HepG2 (cell line): ENCODE data around the gene P2RY6. TPM values are rescaled to one million over a fixed set of nuclear protein-coding genes. Genes with fewer than 3 reads are reported as not detected.

Source experiments
- ATAC-seq: fragments of 200-7000 bp; cut with Tn5 transposase; 3 replicates; pipeline ENCODE4 v1.9.1; 2020; ENCODE audit warnings: mild to moderate bottlenecking, moderate library complexity
- BruUV-seq: library from RNA; stranded (reverse); fragments of 400-500 nt; replicated peaks from 2 replicates; lab custom pipeline; 2021; lab: Mats Ljungman, UMichigan
- CTCF ChIA-PET: fragments of 300-600 bp; formaldehyde crosslinking; extraction: SDS; loops from one replicate; lab custom pipeline; 2021; ENCODE audit warnings: low total read pairs, inconsistent platforms, low intra/inter-chr PET ratio; lab: Yijun Ruan, JAX
- POLR2A ChIA-PET: fragments of 350-600 bp; sonication (Branson Sonifier 250); formaldehyde crosslinking; loops from one replicate; lab custom pipeline; 2020; ENCODE audit warnings: antibody characterized with exemption, inconsistent platforms; lab: Yijun Ruan, JAX
- DNase-seq: peaks from one replicate; pipeline ENCODE4 v3.0.0-alpha.2; 2015; ENCODE audit warnings: low spot score
- FAIRE-seq: peaks from 3 replicates; lab custom pipeline; 2011; peaks lifted over from hg19 to GRCh38; lab: Jason Lieb, UNC
- H2AFZ ChIP-seq: one replicate; pipeline ENCODE4 v1.6.1; 2011; ENCODE audit warnings: low read length, inconsistent platforms
- H3K27ac ChIP-seq: fragments of 300-600 bp; 3 replicates; pipeline ENCODE4 v1.8.0; 2011; ENCODE audit warnings: mixed run types, mild to moderate bottlenecking, mixed read lengths, low read length, inconsistent platforms; ENCODE audit not compliant: insufficient read depth; ENCODE audit errors: extremely low read length
- H3K27me3 ChIP-seq, 2 experiments: fragments of 200-600 bp in 1 of 2; 2 replicates in 1 of 2; 3 replicates in 1 of 2; pipeline versions ENCODE4 v1.6.0 to v1.8.0; 2011; ENCODE audit warnings: low read length in 2 of 2, mild to moderate bottlenecking in 2 of 2, moderate library complexity in 2 of 2, inconsistent platforms in 1 of 2; ENCODE audit not compliant: insufficient read depth in 2 of 2, control insufficient read depth in 1 of 2
- H3K36me3 ChIP-seq, 2 experiments: fragments of 200-600 bp in 1 of 2; replicated peaks in 1 of 2; 2 replicates in 1 of 2; 3 replicates in 1 of 2; pipeline versions ENCODE4 v1.5.1 to v1.8.0; 2011; ENCODE audit warnings: low read length in 2 of 2, inconsistent platforms in 1 of 2; ENCODE audit not compliant: insufficient read depth in 2 of 2, control insufficient read depth in 1 of 2
- H3K4me1 ChIP-seq: 2 replicates; pipeline ENCODE4 v1.5.1; 2012; ENCODE audit warnings: low read length, inconsistent platforms; ENCODE audit not compliant: insufficient read depth
- H3K4me2 ChIP-seq: 2 replicates; pipeline ENCODE4 v1.6.0; 2011; ENCODE audit warnings: low read depth, low read length, inconsistent platforms
- H3K4me3 ChIP-seq, 3 experiments: fragments of 200-600 bp in 1 of 3; sonication (generic), shearing (Covaris generic) in 1 of 3; replicated peaks in 1 of 3; 2 replicates each; pipeline ENCODE4 v1.5.1; 2011 to 2016; ENCODE audit warnings: low read length in 3 of 3, inconsistent platforms in 2 of 3, low read depth in 2 of 3, mild to moderate bottlenecking in 2 of 3, control low read depth in 1 of 3, mixed read lengths in 1 of 3; ENCODE audit not compliant: insufficient read depth in 1 of 3
- H3K79me2 ChIP-seq: one replicate; pipeline ENCODE4 v1.6.1; 2011; ENCODE audit warnings: low read length, inconsistent platforms; ENCODE audit not compliant: insufficient read depth
- H3K9ac ChIP-seq: 2 replicates; pipeline ENCODE4 v1.6.0; 2011; ENCODE audit warnings: mild to moderate bottlenecking, low read depth, low read length, inconsistent platforms; ENCODE audit not compliant: insufficient read depth
- H3K9me3 ChIP-seq: 2 replicates; pipeline ENCODE4 v1.5.1; 2012; ENCODE audit warnings: mild to moderate bottlenecking, low read length
- H4K20me1 ChIP-seq: 2 replicates; pipeline ENCODE4 v1.6.0; 2011; ENCODE audit warnings: inconsistent platforms, mild to moderate bottlenecking, low read length, moderate library complexity; ENCODE audit not compliant: insufficient read depth
- DMTF1 ChIP-seq: sonication (generic); formaldehyde crosslinking; IDR thresholded peaks from 2 replicates; pipeline ENCODE4 v1.4.0; 2020; ENCODE audit warnings: mild to moderate bottlenecking, missing genetic modification reagents
- ETV5 ChIP-seq: IDR thresholded peaks from 2 replicates; pipeline ENCODE4 v1.6.1; 2018; ENCODE audit warnings: missing biosample characterization, missing genetic modification reagents, inconsistent platforms, borderline replicate concordance
- XBP1 ChIP-seq: sonication (generic); formaldehyde crosslinking; IDR thresholded peaks from 2 replicates; pipeline ENCODE4 v1.5.0; 2020; ENCODE audit warnings: missing genetic modification reagents
- ZFP41 ChIP-seq: sonication (generic); formaldehyde crosslinking; IDR thresholded peaks from 2 replicates; pipeline ENCODE4 v1.4.0; 2020; ENCODE audit warnings: mild to moderate bottlenecking, missing genetic modification reagents, borderline replicate concordance
- ZHX2 ChIP-seq, 2 experiments: sonication (generic) in 1 of 2; formaldehyde crosslinking in 1 of 2; IDR thresholded peaks; 2 replicates each; pipeline versions ENCODE4 v1.6.1 to v1.9.0; 2014 to 2022; ENCODE audit warnings: antibody characterized with exemption in 1 of 2, borderline replicate concordance in 1 of 2, inconsistent platforms in 1 of 2, low read depth in 1 of 2, missing genetic modification reagents in 1 of 2
- ZNF362 ChIP-seq: sonication (generic); formaldehyde crosslinking; IDR thresholded peaks from 2 replicates; pipeline ENCODE4 v1.4.0; 2020; ENCODE audit warnings: missing genetic modification reagents, mild to moderate bottlenecking, borderline replicate concordance
- WGBS: methylation state at CpG from one replicate; pipeline ENCODE4 v1.1.6; 2017; ENCODE audit warnings: low lambda C conversion rate; 5-methylcytosine and 5-hydroxymethylcytosine counted together
- in situ Hi-C: cut with HindIII; loops from 2 replicates; pipeline ENCODE4 v1.10.0; 2017; ENCODE audit warnings: low pct_unique_long_range_greater_than_20kb; ENCODE audit not compliant: extremely low pct_ligation_motif_present
- intact Hi-C: fragments of 100-400 bp; cut with micrococcal nuclease; formaldehyde crosslinking; loops from one replicate; pipeline ENCODE4 v1.10.0; 2022; ENCODE audit not compliant: unreplicated experiment
- polyA plus RNA-seq, 8 experiments: library from polyadenylated mRNA; depleted of rRNA in 3 of 8; stranded (reverse) in 7 of 8; unstranded in 1 of 8; fragments of >200 nt; fragmentation: Illumina TruSeq in 4 of 8; extraction: Trizol in 4 of 8; gene quantifications; 2 replicates each; pipeline versions ENCODE4 v1.2.1 to v1.2.3, GENCODE V29; 2011 to 2016; ENCODE audit warnings: low read depth in 4 of 8, missing spikeins in 1 of 8, mixed read lengths in 1 of 8; ENCODE audit not compliant: insufficient read depth in 1 of 8
- total RNA-seq, 5 experiments: library from RNA; depleted of rRNA; stranded (reverse); fragments of >200 nt; fragmentation: Illumina TruSeq; extraction: Trizol; gene quantifications; 2 replicates each; pipeline ENCODE4 v1.2.3, GENCODE V29; 2016; ENCODE audit warnings: low read depth in 1 of 5
- TF ChIP-seq, protein P1 (sequence below): IDR thresholded peaks from 2 replicates; pipeline ENCODE4 v1.6.1; 2016; ENCODE audit warnings: missing genetic modification reagents, missing compliant biosample characterization

P2RY6 gene
- total and polyA plus RNA-seq, 2 of the 13 experiments (the other 11 are each of a cell fraction or from before 2014, with no cell fraction given): 0.09 to 0.29 TPM

GRCh38 chr11:73343076-73343873, 71.1 kb downstream of the P2RY6 start:
- H2AFZ ChIP-seq: no peak overlapping the region
- BruUV-seq: no TSS peak

More at GRCh38 chr11:73343076-73343873, 71.1 kb downstream of the P2RY6 start:
- H4K20me1 ChIP-seq: peaks cover 23% of the 10 kb centered on the region; the same call in 1 of the 2 replicates
- CTCF ChIA-PET: no interaction called here
- in situ Hi-C loops (loop anchor here (5.0 kb wide), 1 partner anchor 36 kb away; the partner anchor contains the start of gene ARHGEF17), intact Hi-C loops (no loop called here)
- H3K79me2 ChIP-seq: peaks cover 9% of the 10 kb centered on the region
- H3K27ac ChIP-seq: no peak overlapping the region
- peaks cover 12 to 29% of the 10 kb centered on the region in 2 experiments; a peak in 4 of 5 replicates for H3K36me3 ChIP-seq
- TF ChIP-seq ZNF362 (no peak), ETV5 (CRISPR knock-in tag) (no peak), ZHX2 (IDR thresholded peaks at IDR 0.05; ENCODE audit: low read depth) (no peak), ZHX2 (CRISPR knock-in tag; IDR thresholded peaks at IDR 0.05; ENCODE audit: borderline replicate concordance) (no peak), XBP1 (CRISPR knock-in tag) (no peak), ZFP41 (no peak), DMTF1 (CRISPR knock-in tag) (no peak)
- TF ChIP-seq, protein P1, sequence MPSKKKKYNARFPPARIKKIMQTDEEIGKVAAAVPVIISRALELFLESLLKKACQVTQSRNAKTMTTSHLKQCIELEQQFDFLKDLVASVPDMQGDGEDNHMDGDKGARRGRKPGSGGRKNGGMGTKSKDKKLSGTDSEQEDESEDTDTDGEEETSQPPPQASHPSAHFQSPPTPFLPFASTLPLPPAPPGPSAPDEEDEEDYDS (CRISPR knock-in tag): no peak
- DNase-seq: no peak
- H3K9me3 ChIP-seq: no peaks in the 10 kb centered on the region
- POLR2A ChIA-PET: no interaction called here
- H3K27me3 ChIP-seq: no peaks in the 10 kb centered on the region
- FAIRE-seq: no peak
- peaks cover 33% of the 10 kb centered on the region for H3K4me1 ChIP-seq
- no peak for ATAC-seq
- 97% methylated on average over 24 of the region's 40 CpGs for WGBS
- no peak overlapping the region for H3K4me2 ChIP-seq
- no peak overlapping the region for H3K9ac ChIP-seq
- H3K4me3 ChIP-seq: no peak overlapping the region
